K562 (cell line): ENCODE measurements around the gene METTL23. TPM values are rescaled to one million over a fixed set of nuclear protein-coding genes. Genes with fewer than 3 reads are reported as not detected.

Source experiments
- ATAC-seq: fragments of 200-7000 bp; cut with Tn5 transposase; 3 replicates; pipeline ENCODE4 v1.9.1; 2020; ENCODE audit warnings: moderate library complexity
- BruUV-seq: library from RNA; stranded (reverse); fragments of 400-500 nt; replicated peaks from 2 replicates; lab custom pipeline; 2021; lab: Mats Ljungman, UMichigan
- CTCF ChIA-PET: fragments of 300-600 bp; formaldehyde crosslinking; extraction: SDS; loops from one replicate; lab custom pipeline; 2021; ENCODE audit warnings: low intra/inter-chr PET ratio; lab: Yijun Ruan, JAX
- POLR2A ChIA-PET: fragments of 300-600, 350-650 bp; sonication (Branson Sonifier 250); formaldehyde crosslinking; extraction: SDS; loops from one replicate; lab custom pipeline; 2021; ENCODE audit warnings: antibody characterized with exemption, inconsistent platforms; lab: Yijun Ruan, JAX
- DNase-seq, 4 experiments: peaks; one replicate each; pipeline versions ENCODE4 v3.0.0 to v3.0.0-alpha.2; 2011 to 2018; ENCODE audit warnings: low spot score in 3 of 4, mixed read lengths in 3 of 4; ENCODE audit errors: extremely low read depth in 1 of 4
- FAIRE-seq: peaks from 2 replicates; lab custom pipeline; 2011; peaks lifted over from hg19 to GRCh38; lab: Jason Lieb, UNC
- H2AFZ ChIP-seq: 2 replicates; pipeline ENCODE4 v1.6.0; 2011; ENCODE audit warnings: low read depth, low read length, control low read depth, inconsistent platforms
- H3K27ac ChIP-seq: fragments of 200-600 bp; 3 replicates; pipeline ENCODE4 v1.8.0; 2011; ENCODE audit warnings: low read depth, mild to moderate bottlenecking, control low read depth, inconsistent platforms, low read length, moderate library complexity, mixed read lengths; ENCODE audit errors: extremely low read depth
- H3K27me3 ChIP-seq, 2 experiments: fragments of 300-600 bp in 1 of 2; 2 replicates in 1 of 2; 3 replicates in 1 of 2; pipeline versions ENCODE4 v1.6.0 to v1.8.0; 2011; ENCODE audit warnings: inconsistent platforms in 2 of 2, low read length in 2 of 2, mild to moderate bottlenecking in 1 of 2, mixed read lengths in 1 of 2, moderate library complexity in 1 of 2; ENCODE audit not compliant: control insufficient read depth in 2 of 2, insufficient read depth in 2 of 2
- H3K36me3 ChIP-seq: fragments of 300-600 bp; 3 replicates; pipeline ENCODE4 v1.8.0; 2011; ENCODE audit warnings: mild to moderate bottlenecking, low read length, inconsistent platforms; ENCODE audit not compliant: control insufficient read depth, insufficient read depth
- H3K4me1 ChIP-seq, 2 experiments: fragments of 200-600 bp in 1 of 2; replicated peaks in 1 of 2; 2 replicates in 1 of 2; 3 replicates in 1 of 2; pipeline versions ENCODE4 v1.5.1 to v1.8.0; 2011; ENCODE audit warnings: inconsistent platforms in 2 of 2, low read length in 2 of 2, mild to moderate bottlenecking in 1 of 2, mixed read lengths in 1 of 2, moderate library complexity in 1 of 2; ENCODE audit not compliant: control insufficient read depth in 2 of 2, insufficient read depth in 2 of 2
- H3K4me2 ChIP-seq: 2 replicates; pipeline ENCODE4 v1.6.1; 2011; ENCODE audit warnings: low read length, control low read depth, inconsistent platforms, mixed read lengths; ENCODE audit not compliant: insufficient read depth
- H3K4me3 ChIP-seq: fragments of 200-600 bp; sonication (generic), shearing (Covaris generic); 2 replicates; pipeline ENCODE4 v1.5.1; 2016; ENCODE audit warnings: control low read depth, inconsistent platforms
- H3K79me2 ChIP-seq: fragments of 200-600 bp; 3 replicates; pipeline ENCODE4 v1.8.0; 2011; ENCODE audit warnings: low read length, inconsistent platforms; ENCODE audit not compliant: control insufficient read depth, insufficient read depth
- H3K9ac ChIP-seq, 2 experiments: 2 replicates each; pipeline versions ENCODE4 v1.6.0 to v1.6.1; 2011; ENCODE audit warnings: low read depth in 2 of 2, low read length in 2 of 2, control low read depth in 1 of 2, inconsistent platforms in 1 of 2, mild to moderate bottlenecking in 1 of 2, mixed read lengths in 1 of 2; ENCODE audit not compliant: insufficient read depth in 1 of 2
- H3K9me1 ChIP-seq: one replicate; pipeline ENCODE4 v1.6.0; 2011; ENCODE audit warnings: inconsistent platforms, mild to moderate bottlenecking, low read length, moderate library complexity; ENCODE audit not compliant: control insufficient read depth, insufficient read depth
- H3K9me3 ChIP-seq: replicated peaks from 2 replicates; pipeline ENCODE4 v1.5.1; 2011; ENCODE audit warnings: low read depth, low read length, inconsistent platforms; ENCODE audit not compliant: control insufficient read depth, insufficient read depth
- H4K20me1 ChIP-seq: replicated peaks from 2 replicates; pipeline ENCODE4 v1.6.1; 2011; ENCODE audit warnings: low read length, inconsistent platforms, mixed read lengths; ENCODE audit not compliant: control insufficient read depth, insufficient read depth
- ATF6 ChIP-seq: sonication (generic); formaldehyde crosslinking; IDR thresholded peaks from 2 replicates; pipeline ENCODE4 v1.4.0; 2020; ENCODE audit warnings: mild to moderate bottlenecking, missing genetic modification reagents
- BCOR ChIP-seq: fragments of 450-650 bp; IDR thresholded peaks from 2 replicates; pipeline ENCODE4 v1.6.1; 2016
- NR3C1 ChIP-seq: sonication (generic); formaldehyde crosslinking; IDR thresholded peaks from 2 replicates; pipeline ENCODE4 v1.8.1; 2022; ENCODE audit warnings: missing genetic modification reagents
- POLR2A ChIP-seq: fragments of 450-650 bp; conservative IDR thresholded peaks from 2 replicates; pipeline ENCODE4 v1.6.1; 2016
- TCF3 ChIP-seq: sonication (generic); formaldehyde crosslinking; IDR thresholded peaks from 2 replicates; pipeline ENCODE4 v1.4.0; 2020; ENCODE audit warnings: mild to moderate bottlenecking, missing genetic modification reagents
- TRIM25 ChIP-seq: fragments of 450-650 bp; IDR thresholded peaks from 2 replicates; pipeline ENCODE4 v1.7.0; 2016; ENCODE audit warnings: borderline replicate concordance
- ZEB2 ChIP-seq: fragments of 450-650 bp; IDR thresholded peaks from 2 replicates; pipeline ENCODE4 v1.6.1; 2016
- ZNF444 ChIP-seq: fragments of 250-450 bp; sonication (Bioruptor Pico); IDR thresholded peaks from 2 replicates; pipeline ENCODE4 v1.4.0; 2020; ENCODE audit warnings: mild to moderate bottlenecking, moderate library complexity
- ZNF609 ChIP-seq: sonication (generic); formaldehyde crosslinking; IDR thresholded peaks from 2 replicates; pipeline ENCODE4 v1.8.1; 2023; ENCODE audit warnings: missing genetic modification reagents, mild to moderate bottlenecking, borderline replicate concordance
- WGBS: fragments of 100-300 bp; shearing (Covaris generic); methylation state at CpG from one replicate; pipeline ENCODE4 v1.1.6; 2016; ENCODE audit warnings: low coverage, mixed read lengths; ENCODE audit not compliant: insufficient coverage; ENCODE audit errors: missing lambda C conversion rate; 5-methylcytosine and 5-hydroxymethylcytosine counted together
- in situ Hi-C: fragments of 300-500 bp; cut with MboI; formaldehyde crosslinking; loops from 4 replicates; pipeline ENCODE4 v1.15.0; 2018; ENCODE audit warnings: inconsistent platforms, mixed read lengths
- intact Hi-C: fragments of 100-400 bp; cut with micrococcal nuclease; formaldehyde crosslinking; loops from 2 replicates; pipeline ENCODE4 v1.14.2; 2022
- polyA plus RNA-seq, 8 experiments: library from polyadenylated mRNA; depleted of rRNA in 4 of 8; stranded (reverse) in 5 of 8; unstranded in 3 of 8; fragments of >200 nt; fragmentation: Nextera tagmentation in 2 of 8; fragmentation: Illumina TruSeq in 1 of 8; extraction: Ambion mirVana in 2 of 8; extraction: Trizol in 1 of 8; gene quantifications; 2 replicates each; pipeline versions ENCODE4 v1.2.1 to v1.2.3, GENCODE V29; 2011 to 2014; ENCODE audit warnings: inconsistent platforms in 1 of 8, missing spikeins in 1 of 8
- total RNA-seq, 7 experiments: library from RNA; depleted of rRNA in 6 of 7; stranded (reverse); fragments of >200 nt in 6 of 7; fragmentation: Illumina TruSeq in 2 of 7; extraction: Trizol in 2 of 7; gene quantifications; 2 replicates each; pipeline versions ENCODE4 v1.2.1 to v1.2.3, GENCODE V29; 2011 to 2021; ENCODE audit warnings: low replicate concordance in 1 of 7
- TF ChIP-seq, protein P1 (sequence below): fragments of 450-650 bp; IDR thresholded peaks from 2 replicates; pipeline ENCODE4 v1.7.1; 2018; ENCODE audit warnings: mild to moderate bottlenecking, low read depth; ENCODE audit not compliant: partially characterized antibody

METTL23 gene
- total and polyA plus RNA-seq, 9 of the 15 experiments (the other 6 are each of a cell fraction or from before 2014, with no cell fraction given) = 29.4 to 67.3 (median 41.6) TPM

DNA sequence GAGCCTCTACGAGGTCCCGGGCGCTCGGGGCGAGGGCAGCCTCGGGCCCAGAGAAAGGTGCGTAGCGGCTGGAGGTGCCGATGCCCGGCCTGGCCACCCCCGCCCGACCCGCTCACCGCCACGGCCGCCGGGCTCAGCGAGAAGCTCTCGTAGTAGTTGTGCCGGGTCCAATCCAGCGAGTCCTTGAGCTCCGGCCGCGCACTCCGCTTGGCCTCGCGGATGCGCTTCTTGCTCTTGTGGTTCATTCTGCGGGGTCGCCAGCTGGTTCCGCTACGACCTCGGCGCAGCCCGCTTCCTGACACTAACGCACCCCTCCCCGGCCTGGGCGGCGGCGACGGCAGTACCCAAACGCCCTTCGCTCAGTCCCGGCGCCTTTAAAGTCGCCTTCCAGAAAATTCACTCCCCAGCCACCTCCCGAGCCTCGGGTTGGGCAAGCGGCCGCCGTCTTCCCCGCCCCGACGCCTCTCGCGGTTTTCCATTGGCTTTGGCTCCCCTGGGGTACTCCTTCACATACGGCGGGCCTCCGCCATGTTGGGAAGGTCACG lies 336 bp upstream of the METTL23 start, which contains the start of gene JMJD6:
Gene JMJD6, minus strand, starts transcription at position 376 of the 545 bp plus-strand sequence. Its CDS starts 131 bp downstream, at position 245.
- WGBS = 0% methylated on average over 42 of the region's 60 CpGs
- peak within 1 kb of the TSS; percentile 85 for H2AFZ ChIP-seq
- H3K36me3 ChIP-seq = peaks cover 52% of the 10 kb centered on the region
- H3K9me3 ChIP-seq = no peaks in the 10 kb centered on the region; the same call in 1 of the 2 replicates
- intact Hi-C loops (loop anchor here (5.0 kb wide), 1 partner anchor 84 kb away; the partner anchor contains the start of gene ST6GALNAC1), in situ Hi-C loops (no loop called here)
- BruUV-seq = TSS peak; percentile 46
- no peaks in the 10 kb centered on the region for H3K27me3 ChIP-seq
- H3K9ac ChIP-seq = peak within 1 kb of the TSS; percentile 91 to 99
- peaks cover 74% of the 10 kb centered on the region for H3K79me2 ChIP-seq
- peaks cover 17 to 40% of the 10 kb centered on the region in 2 experiments; a peak in 4 of 5 replicates for H3K4me1 ChIP-seq
- H3K9me1 ChIP-seq = no peaks in the 10 kb centered on the region
- FAIRE-seq (peak; percentile 85), ATAC-seq (peak; percentile 92), DNase-seq (peak; percentile 87 to 98 (median 92))
- POLR2A ChIA-PET = interaction anchor here (0.6 to 5.1 kb wide), 9 partner anchors 9 to 181 kb away, joined by 3 to 75 read pairs (median 5); partner anchors contain the start of genes MFSD11, MXRA7 and SRSF2
- H3K4me3 ChIP-seq = peak within 1 kb of the TSS; percentile 82
- H3K27ac ChIP-seq = peak within 1 kb of the TSS; percentile 96
- H3K4me2 ChIP-seq = peak within 1 kb of the TSS; percentile 88
- CTCF ChIA-PET = interaction anchor here (0.6 kb wide), 1 partner anchor 38 kb away, joined by 3 read pairs; no protein-coding TSS in a partner anchor
- peaks cover 8% of the 10 kb centered on the region; the same call in 1 of the 2 replicates for H4K20me1 ChIP-seq
- TF ChIP-seq ATF6 = no peak
- no peak for TF ChIP-seq ZEB2
- TF ChIP-seq, protein P1, sequence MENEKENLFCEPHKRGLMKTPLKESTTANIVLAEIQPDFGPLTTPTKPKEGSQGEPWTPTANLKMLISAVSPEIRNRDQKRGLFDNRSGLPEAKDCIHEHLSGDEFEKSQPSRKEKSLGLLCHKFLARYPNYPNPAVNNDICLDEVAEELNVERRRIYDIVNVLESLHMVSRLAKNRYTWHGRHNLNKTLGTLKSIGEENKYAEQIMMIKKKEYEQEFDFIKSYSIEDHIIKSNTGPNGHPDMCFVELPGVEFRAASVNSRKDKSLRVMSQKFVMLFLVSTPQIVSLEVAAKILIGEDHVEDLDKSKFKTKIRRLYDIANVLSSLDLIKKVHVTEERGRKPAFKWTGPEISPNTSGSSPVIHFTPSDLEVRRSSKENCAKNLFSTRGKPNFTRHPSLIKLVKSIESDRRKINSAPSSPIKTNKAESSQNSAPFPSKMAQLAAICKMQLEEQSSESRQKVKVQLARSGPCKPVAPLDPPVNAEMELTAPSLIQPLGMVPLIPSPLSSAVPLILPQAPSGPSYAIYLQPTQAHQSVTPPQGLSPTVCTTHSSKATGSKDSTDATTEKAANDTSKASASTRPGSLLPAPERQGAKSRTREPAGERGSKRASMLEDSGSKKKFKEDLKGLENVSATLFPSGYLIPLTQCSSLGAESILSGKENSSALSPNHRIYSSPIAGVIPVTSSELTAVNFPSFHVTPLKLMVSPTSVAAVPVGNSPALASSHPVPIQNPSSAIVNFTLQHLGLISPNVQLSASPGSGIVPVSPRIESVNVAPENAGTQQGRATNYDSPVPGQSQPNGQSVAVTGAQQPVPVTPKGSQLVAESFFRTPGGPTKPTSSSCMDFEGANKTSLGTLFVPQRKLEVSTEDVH = no peak
- 0 out of 2 replicates have a peak, but pooled peaks have one; percentile 44 for TF ChIP-seq NR3C1
- peak; percentile 82 for TF ChIP-seq POLR2A
- TF ChIP-seq BCOR = no peak
- peak; percentile 14; the same call in 1 of the 2 replicates for TF ChIP-seq ZNF609
- TF ChIP-seq TCF3 = no peak
- TF ChIP-seq TRIM25 = no peak
- no peak for TF ChIP-seq ZNF444 (CRISPR knock-in tag)
